ENCODE measurements around the gene RAB6A. TPM values are rescaled to one million over a fixed set of nuclear protein-coding genes. Genes with fewer than 3 reads are reported as not detected.

The RAB6A gene
- total and polyA plus RNA-seq, 2 of the 8 experiments (the other 6 are each of a cell fraction or from before 2014, with no cell fraction given): 24.4 to 88.6 TPM

DNA sequence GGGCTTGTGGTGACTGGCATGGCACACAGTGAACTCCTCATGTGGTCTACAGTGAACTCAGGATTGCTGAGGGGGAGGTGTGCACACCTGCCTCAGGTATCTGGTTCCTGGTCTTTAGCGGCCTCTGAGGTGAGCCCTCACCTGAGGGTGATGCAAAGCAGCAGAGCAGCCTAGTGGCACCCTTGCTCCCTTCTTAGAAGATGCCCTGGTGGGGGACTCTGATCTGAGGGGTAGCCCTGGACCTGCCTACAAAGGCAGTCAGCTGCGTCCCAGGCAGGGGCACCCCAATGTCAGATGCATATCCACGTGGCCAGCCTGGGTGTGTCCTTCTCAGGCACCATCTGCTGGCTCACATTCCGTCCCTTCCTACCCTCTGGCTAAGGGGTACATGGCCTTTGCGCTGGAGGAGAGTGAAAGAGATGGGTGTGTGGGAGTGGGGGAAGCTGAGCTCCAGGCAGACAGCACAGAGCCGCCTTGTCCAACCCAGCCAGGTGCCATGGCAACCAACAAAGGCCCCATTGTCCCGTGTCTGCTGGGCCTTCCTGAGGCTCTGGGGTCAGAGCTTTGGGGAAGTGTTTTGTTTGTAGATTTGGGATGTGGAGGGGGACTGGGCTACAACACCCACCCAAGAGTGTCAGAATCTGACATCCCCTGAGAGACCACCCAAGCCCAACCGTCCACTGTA lies 108.7 kb downstream of the RAB6A start:
- no peak overlapping the region for H3K4me3 ChIP-seq (ENCODE audit: extremely low read depth in 1 of 4, insufficient read depth in 2 of 4, low read depth in 3 of 4, low read length in 4 of 4)
- H2BK12ac ChIP-seq (ENCODE audit: low read depth, low read length): no peak overlapping the region
- H2BK20ac ChIP-seq (ENCODE audit: low read length): no peak overlapping the region
- 64% methylated on average over 7 of the region's 8 CpGs; no CpG with 5 or more reads in 1 of the 2 experiments for WGBS, 2 experiments (ENCODE audit: extremely low coverage in 1 of 2, insufficient coverage in 1 of 2, insufficient read length in 1 of 2, insufficient replicate concordance in 2 of 2, low coverage in 1 of 2, low lambda C conversion rate in 2 of 2, missing lambda C conversion rate in 1 of 2)
- H3K9me3 ChIP-seq (ENCODE audit: insufficient read depth in 2 of 2, low read depth in 1 of 2, low read length in 1 of 2): no peaks in the 10 kb centered on the region
- H2AFZ ChIP-seq (ENCODE audit: low read length): no peak overlapping the region
- no peak overlapping the region for H4K8ac ChIP-seq (ENCODE audit: extremely low read depth, insufficient read depth, low read length)
- H3K14ac ChIP-seq (ENCODE audit: insufficient read length): no peak overlapping the region
- no peaks in the 10 kb centered on the region for H3K79me2 ChIP-seq (ENCODE audit: control insufficient read depth in 1 of 2, insufficient read depth in 2 of 2, low read length in 2 of 2)
- no peak overlapping the region for H3K56ac ChIP-seq (replicated peaks; ENCODE audit: insufficient read length, low read depth, low read length)
- ChIA-PET POLR2A (ENCODE audit: partially characterized antibody) (interaction anchor here (0.7 kb wide), 1 partner anchor 8 kb away, joined by 3 read pairs; no protein-coding TSS in a partner anchor), CTCF (ENCODE audit: partially characterized antibody) (interaction anchor here (30.1 kb wide), 1 partner anchor 16 kb away, joined by 653 read pairs; the partner anchor contains the start of gene PLEKHB1)
- no peak overlapping the region for H3K18ac ChIP-seq (ENCODE audit: extremely low read depth, low read length)
- H3K4ac ChIP-seq (replicated peaks; ENCODE audit: insufficient read length, low read depth, low read length): no peak overlapping the region
- no peaks in the 10 kb centered on the region; a peak in 2 of 8 replicates for H3K36me3 ChIP-seq (ENCODE audit: control insufficient read depth in 2 of 4, insufficient read depth in 4 of 4, low read length in 3 of 4)
- no peaks in the 10 kb centered on the region for H3K79me1 ChIP-seq (ENCODE audit: low read depth, low read length)
- H4K20me1 ChIP-seq (replicated peaks in 1 of 2; ENCODE audit: control insufficient read depth in 1 of 2, insufficient read depth in 2 of 2, low read length in 2 of 2): no peaks in the 10 kb centered on the region
- no peak overlapping the region for H3K23ac ChIP-seq (ENCODE audit: insufficient read length)
- FAIRE-seq (no peak), DNase-seq (ENCODE audit: low read depth in 1 of 2, low spot score in 2 of 2) (peak in 1 of 2 experiments; percentile 49)
- H3K27ac ChIP-seq (ENCODE audit: low read depth, low read length): peak overlapping the region; percentile 26; the same call in 1 of the 2 replicates
- H4K91ac ChIP-seq (replicated peaks; ENCODE audit: insufficient read length, low read length): no peak overlapping the region
- H4K5ac ChIP-seq (ENCODE audit: insufficient read length, low read depth, low read length): no peak overlapping the region
- H3K4me2 ChIP-seq (ENCODE audit: insufficient read depth in 1 of 2, low read depth in 2 of 2, low read length in 2 of 2): peak overlapping the region; percentile 9 to 17; a peak in 2 of 4 replicates
- H3K4me1 ChIP-seq (replicated peaks in 1 of 4; ENCODE audit: control insufficient read depth in 3 of 4, insufficient read depth in 4 of 4, low read length in 3 of 4): peaks cover 5 to 17% (median 11%) of the 10 kb centered on the region in 4 experiments
- peak overlapping the region in 1 of 4 experiments; percentile 26; a peak in 2 of 7 replicates for H3K9ac ChIP-seq (replicated peaks in 1 of 4; ENCODE audit: extremely low read depth in 1 of 4, low read depth in 3 of 4, low read length in 3 of 4)
- H2BK15ac ChIP-seq (ENCODE audit: low read length): peak overlapping the region; percentile 4; the same call in 1 of the 2 replicates
- no peaks in the 10 kb centered on the region; a peak in 2 of 7 replicates for H3K27me3 ChIP-seq (replicated peaks in 1 of 4; ENCODE audit: control insufficient read depth in 3 of 4, extremely low read depth in 1 of 4, insufficient read depth in 3 of 4, low read length in 3 of 4)
- H3K23me2 ChIP-seq (ENCODE audit: low read depth, low read length): peaks cover 4% of the 10 kb centered on the region; the same call in 1 of the 2 replicates
- H2BK5ac ChIP-seq (ENCODE audit: low read depth, low read length): no peak overlapping the region
- H2AK5ac ChIP-seq (ENCODE audit: low read depth, low read length): no peak overlapping the region
- no peak overlapping the region for H2BK120ac ChIP-seq (replicated peaks; ENCODE audit: low read depth, low read length)
- TF ChIP-seq HDAC6 (IDR thresholded peaks at IDR 0.05; ENCODE audit: low read depth, low read length) (no peak), POU5F1 (IDR thresholded peaks at IDR 0.05; ENCODE audit: low read depth, low read length) (no peak), TEAD4 (IDR thresholded peaks at IDR 0.05; ENCODE audit: low read depth, low read length) (no peak), KDM4A (IDR thresholded peaks at IDR 0.05; ENCODE audit: low read depth, low read length, severe bottlenecking) (no peak), CREB1 (IDR thresholded peaks at IDR 0.05) (no peak), MAFK (IDR thresholded peaks at IDR 0.05; ENCODE audit: low read depth, low read length) (no peak), PHF8 (conservative IDR thresholded peaks at IDR 0.05; ENCODE audit: low read depth, low read length) (no peak), CHD2 (IDR thresholded peaks at IDR 0.05; ENCODE audit: low read length) (no peak), SAP30 (IDR thresholded peaks at IDR 0.05; ENCODE audit: insufficient read depth, insufficient replicate concordance, low read length) (no peak)
- TF ChIP-seq, protein P1, sequence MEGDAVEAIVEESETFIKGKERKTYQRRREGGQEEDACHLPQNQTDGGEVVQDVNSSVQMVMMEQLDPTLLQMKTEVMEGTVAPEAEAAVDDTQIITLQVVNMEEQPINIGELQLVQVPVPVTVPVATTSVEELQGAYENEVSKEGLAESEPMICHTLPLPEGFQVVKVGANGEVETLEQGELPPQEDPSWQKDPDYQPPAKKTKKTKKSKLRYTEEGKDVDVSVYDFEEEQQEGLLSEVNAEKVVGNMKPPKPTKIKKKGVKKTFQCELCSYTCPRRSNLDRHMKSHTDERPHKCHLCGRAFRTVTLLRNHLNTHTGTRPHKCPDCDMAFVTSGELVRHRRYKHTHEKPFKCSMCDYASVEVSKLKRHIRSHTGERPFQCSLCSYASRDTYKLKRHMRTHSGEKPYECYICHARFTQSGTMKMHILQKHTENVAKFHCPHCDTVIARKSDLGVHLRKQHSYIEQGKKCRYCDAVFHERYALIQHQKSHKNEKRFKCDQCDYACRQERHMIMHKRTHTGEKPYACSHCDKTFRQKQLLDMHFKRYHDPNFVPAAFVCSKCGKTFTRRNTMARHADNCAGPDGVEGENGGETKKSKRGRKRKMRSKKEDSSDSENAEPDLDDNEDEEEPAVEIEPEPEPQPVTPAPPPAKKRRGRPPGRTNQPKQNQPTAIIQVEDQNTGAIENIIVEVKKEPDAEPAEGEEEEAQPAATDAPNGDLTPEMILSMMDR (IDR thresholded peaks at IDR 0.05; ENCODE audit: control extremely low read depth in 1 of 3, insufficient read depth in 1 of 3, low read depth in 1 of 3, low read length in 3 of 3): no peak

All from H1 (cell line).